Stimulated activated effector memory CD8-positive, alpha-beta T cell treated with anti-CD3 and anti-CD28 coated beads, Interleukin-12 subunit alpha, Interleukin-12 subunit beta, amount 100 ng/mL, for 72 hours (primary cell): ENCODE results near the gene RNF213.
A peak's percentile ranks its signal among the peaks of the same experiment; 100 is the strongest.

Experiments
- ATAC-seq: fragments of 150-1000 bp; cut with Tn5 transposase; 2 replicates; pipeline ENCODE4 v1.10.0; 2021
- DNase-seq, 2 donors: peaks; one replicate each; pipeline ENCODE4 v3.0.0; 2021 to 2022; ENCODE audit warnings: low spot score in 2 of 2
- H3K27ac Mint-ChIP-seq: one replicate; pipeline ENCODE4 v1.8.0; 2022; ENCODE audit warnings: mild to moderate bottlenecking, mixed read lengths
- H3K36me3 Mint-ChIP-seq: one replicate; pipeline ENCODE4 v1.8.0; 2022; ENCODE audit warnings: mild to moderate bottlenecking, mixed read lengths
- H3K4me1 Mint-ChIP-seq: one replicate; pipeline ENCODE4 v1.8.0; 2022; ENCODE audit warnings: mixed read lengths
- H3K4me3 Mint-ChIP-seq: one replicate; pipeline ENCODE4 v1.8.0; 2022; ENCODE audit warnings: mild to moderate bottlenecking, mixed read lengths
- H3K9me3 Mint-ChIP-seq: one replicate; pipeline ENCODE4 v1.8.0; 2022; ENCODE audit warnings: mixed read lengths

RNF213 gene

DNA sequence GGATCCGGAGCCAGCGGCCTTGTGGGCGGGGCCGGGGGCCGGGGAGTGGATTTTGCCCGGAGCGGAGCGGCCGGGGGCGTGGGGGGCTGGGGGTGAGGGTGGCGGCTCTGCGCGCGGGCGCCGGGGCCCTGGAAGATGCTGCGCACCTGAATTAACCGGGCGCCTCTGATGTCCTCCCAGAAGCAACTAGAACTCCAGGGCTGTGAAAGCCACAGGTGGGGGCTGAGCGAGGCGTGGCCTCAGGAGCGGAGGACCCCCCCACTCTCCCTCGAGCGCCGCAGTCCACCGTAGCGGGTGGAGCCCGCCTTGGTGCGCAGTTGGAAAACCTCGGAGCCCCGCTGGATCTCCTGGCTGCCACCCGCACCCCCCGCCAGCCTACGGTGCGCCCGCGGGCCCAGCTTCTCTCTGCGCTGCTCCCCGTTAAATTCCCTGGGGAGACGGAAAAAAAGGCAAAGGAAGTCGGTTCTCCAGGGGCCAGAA, 39.9 kb upstream of the RNF213 start:
- Mint-ChIP-seq H3K27ac (no peak overlapping the region), H3K4me3 (peak overlapping the region; percentile 92), H3K9me3 (no peaks in the 10 kb centered on the region), H3K4me1 (peaks cover 68% of the 10 kb centered on the region), H3K36me3 (peaks cover 31% of the 10 kb centered on the region)
- DNase-seq (no peak), ATAC-seq (no peak)

DNA sequence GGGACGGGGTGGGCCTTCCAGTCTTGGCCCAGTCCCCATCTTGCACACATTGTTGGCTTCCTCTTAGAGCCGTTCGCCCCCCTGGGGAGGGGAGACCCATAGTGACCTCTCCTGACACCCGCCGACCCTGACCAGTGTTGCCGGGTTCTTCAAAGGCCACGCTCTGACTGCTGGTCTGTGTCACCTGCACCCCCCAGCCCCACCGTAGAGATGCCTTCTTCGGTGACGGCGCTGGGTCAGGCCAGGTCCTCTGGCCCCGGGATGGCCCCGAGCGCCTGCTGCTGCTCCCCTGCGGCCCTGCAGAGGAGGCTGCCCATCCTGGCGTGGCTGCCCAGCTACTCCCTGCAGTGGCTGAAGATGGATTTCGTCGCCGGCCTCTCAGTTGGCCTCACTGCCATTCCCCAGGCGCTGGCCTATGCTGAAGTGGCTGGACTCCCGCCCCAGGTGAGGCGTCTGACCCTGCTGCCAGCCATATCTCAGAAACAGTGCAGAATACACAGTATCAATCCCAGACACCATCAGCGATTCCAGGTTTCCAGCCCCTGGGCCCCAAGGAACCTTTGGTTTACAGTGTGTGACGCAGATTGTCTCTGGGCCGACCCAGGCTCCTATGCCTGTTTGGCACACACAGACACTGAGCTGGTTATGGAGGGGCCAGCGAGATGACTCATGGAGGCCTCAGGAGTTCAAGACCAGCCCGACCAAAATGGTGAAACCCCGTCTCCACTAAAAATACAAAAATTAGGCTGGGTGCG, 39.1 kb upstream of the RNF213 start:
- Mint-ChIP-seq H3K36me3 (peaks cover 23% of the 10 kb centered on the region), H3K9me3 (no peaks in the 10 kb centered on the region), H3K4me1 (peaks cover 60% of the 10 kb centered on the region), H3K4me3 (peak overlapping the region; percentile 92), H3K27ac (no peak overlapping the region)
- ATAC-seq (no peak), DNase-seq (no peak)

GRCh38 chr17:80222376-80223141, 38.1 kb upstream of the RNF213 start:
- Mint-ChIP-seq H3K27ac (no peak overlapping the region), H3K36me3 (peaks cover 17% of the 10 kb centered on the region), H3K9me3 (no peaks in the 10 kb centered on the region), H3K4me3 (peak overlapping the region; percentile 18), H3K4me1 (peaks cover 50% of the 10 kb centered on the region)
- ATAC-seq = no peak
- DNase-seq = no peak

- peaks cover 15% of the 10 kb centered on the region for H3K36me3 Mint-ChIP-seq
Measured at GRCh38 chr17:80223142-80223815, 37.4 kb upstream of the RNF213 start.

DNA sequence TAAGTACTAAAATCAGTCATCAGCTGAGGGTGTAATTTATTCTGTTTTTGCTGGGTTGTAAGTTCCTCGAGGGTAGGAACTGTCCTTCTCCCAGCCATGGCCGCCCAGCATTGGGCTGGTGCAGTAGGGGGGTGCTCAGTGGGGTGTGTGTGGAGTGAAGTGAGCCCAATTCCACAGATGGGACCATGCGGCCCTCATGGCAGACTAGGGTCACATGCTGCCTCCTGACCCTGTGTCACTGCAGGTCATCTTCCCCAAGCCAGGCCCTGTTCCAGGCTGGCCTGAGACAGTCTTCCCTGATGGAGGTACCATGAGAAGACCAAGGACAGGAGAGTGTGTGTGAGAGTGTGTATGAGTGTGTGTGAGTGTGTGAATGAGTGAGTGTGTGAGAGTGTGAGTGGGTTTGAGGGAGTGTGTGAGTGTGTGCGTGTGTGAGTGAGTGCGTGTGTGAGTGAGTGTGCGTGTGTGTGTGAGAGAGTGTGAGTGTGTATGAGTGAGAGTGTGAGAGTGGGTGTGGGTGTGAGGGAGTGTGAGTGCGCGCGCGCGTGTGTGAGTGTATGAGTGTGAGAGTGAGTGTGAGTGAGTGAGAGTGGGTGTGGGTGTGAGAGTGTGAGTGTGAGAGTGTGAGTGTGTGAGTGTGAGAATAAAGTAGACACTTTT, 36.7 kb upstream of the RNF213 start:
- peaks cover 9% of the 10 kb centered on the region for H3K36me3 Mint-ChIP-seq
- DNase-seq (no peak), ATAC-seq (no peak)
- H3K27ac Mint-ChIP-seq = peak overlapping the region; percentile 11
- H3K4me3 Mint-ChIP-seq = no peak overlapping the region
- H3K9me3 Mint-ChIP-seq = no peaks in the 10 kb centered on the region
- H3K4me1 Mint-ChIP-seq = peaks cover 39% of the 10 kb centered on the region

More at GRCh38 chr17:80223142-80223815, 37.4 kb upstream of the RNF213 start:
- Mint-ChIP-seq H3K4me1 (peaks cover 46% of the 10 kb centered on the region), H3K27ac (no peak overlapping the region), H3K4me3 (peak overlapping the region; percentile 18), H3K9me3 (no peaks in the 10 kb centered on the region)
- ATAC-seq (no peak), DNase-seq (no peak)

- Mint-ChIP-seq H3K4me1 (peaks cover 32% of the 10 kb centered on the region), H3K4me3 (no peak overlapping the region), H3K27ac (peak overlapping the region; percentile 11), H3K36me3 (peaks cover 2% of the 10 kb centered on the region), H3K9me3 (no peaks in the 10 kb centered on the region)
- DNase-seq (no peak), ATAC-seq (no peak)
Measured at GRCh38 chr17:80224683-80225082, 36.0 kb upstream of the RNF213 start.

DNA sequence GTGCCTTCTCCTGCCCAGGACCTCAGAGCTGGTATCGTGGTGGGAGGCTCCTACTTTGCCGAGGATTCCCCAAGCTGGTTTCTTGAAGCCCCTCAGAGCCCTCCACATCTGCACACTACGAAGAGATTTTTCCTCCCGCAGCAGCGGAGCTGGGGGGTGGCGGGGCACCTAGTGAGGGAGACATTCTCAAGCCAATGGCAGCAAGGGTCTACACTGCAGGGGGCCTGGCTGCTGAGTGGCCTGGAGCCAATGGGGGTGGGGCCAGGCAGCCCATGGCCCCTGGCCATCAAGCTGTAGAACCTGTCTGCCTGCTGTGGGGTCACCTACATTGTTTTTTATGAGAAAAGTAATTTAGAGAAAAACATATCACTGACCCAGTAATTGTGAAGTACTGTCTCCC, 35.4 kb upstream of the RNF213 start:
- no peaks in the 10 kb centered on the region for H3K9me3 Mint-ChIP-seq
- H3K27ac Mint-ChIP-seq = no peak overlapping the region
- H3K4me1 Mint-ChIP-seq = peaks cover 28% of the 10 kb centered on the region
- no peak overlapping the region for H3K4me3 Mint-ChIP-seq
- ATAC-seq (no peak), DNase-seq (no peak)
- peaks cover 3% of the 10 kb centered on the region for H3K36me3 Mint-ChIP-seq

GRCh38 chr17:80227156-80227555, 33.5 kb upstream of the RNF213 start:
- peaks cover 4% of the 10 kb centered on the region for H3K9me3 Mint-ChIP-seq
- H3K4me1 Mint-ChIP-seq = peaks cover 23% of the 10 kb centered on the region
- DNase-seq (no peak), ATAC-seq (no peak)
- H3K4me3 Mint-ChIP-seq = no peak overlapping the region
- peaks cover 15% of the 10 kb centered on the region for H3K36me3 Mint-ChIP-seq
- no peak overlapping the region for H3K27ac Mint-ChIP-seq

- no peak overlapping the region for H3K27ac Mint-ChIP-seq
- peaks cover 20% of the 10 kb centered on the region for H3K36me3 Mint-ChIP-seq
- H3K9me3 Mint-ChIP-seq = peaks cover 8% of the 10 kb centered on the region
- ATAC-seq (no peak), DNase-seq (no peak)
- H3K4me3 Mint-ChIP-seq = no peak overlapping the region
- H3K4me1 Mint-ChIP-seq = peaks cover 18% of the 10 kb centered on the region
Measured at GRCh38 chr17:80227666-80228065, 33.0 kb upstream of the RNF213 start.

DNA sequence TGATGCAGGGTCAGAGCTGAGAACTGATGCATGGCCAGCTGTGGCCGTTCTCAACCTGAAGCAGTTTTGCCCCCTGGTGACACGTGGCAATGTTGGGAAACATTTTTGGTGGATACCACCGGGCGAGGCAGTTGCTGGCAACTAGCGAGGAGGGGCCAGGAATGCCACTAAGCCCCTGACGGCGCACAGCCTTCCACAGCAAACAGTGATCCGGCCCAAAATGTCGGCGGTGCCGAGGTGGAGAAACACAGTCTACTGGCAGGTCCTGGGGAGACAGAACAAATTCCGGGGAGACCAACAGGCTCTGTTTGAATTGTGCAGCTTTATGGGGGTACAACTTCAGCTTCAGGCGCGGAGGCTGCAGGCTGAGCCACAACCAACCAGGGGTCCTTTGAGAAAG, 32.2 kb upstream of the RNF213 start:
- no peak for DNase-seq

DNA sequence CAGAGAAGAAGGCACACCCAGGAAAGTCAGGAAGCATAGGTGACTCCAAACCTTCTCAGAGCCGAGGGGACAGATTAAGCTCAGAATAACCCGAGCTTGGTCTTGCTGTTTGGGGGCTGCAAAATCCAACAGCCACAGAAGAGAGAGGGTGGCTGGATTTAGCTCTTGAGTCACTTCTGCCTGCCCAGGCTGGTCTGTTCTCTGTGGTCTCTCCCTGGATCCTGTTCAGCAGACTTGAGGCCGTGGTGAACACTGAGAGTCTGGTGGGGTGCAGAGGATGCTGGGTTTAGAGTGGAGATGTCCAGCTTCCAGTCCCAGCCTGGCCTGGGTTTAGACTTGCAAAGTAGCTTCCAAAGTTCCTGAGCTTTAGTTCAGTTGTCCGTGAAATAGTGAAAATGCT, 31.6 kb upstream of the RNF213 start:
- Mint-ChIP-seq H3K36me3 (peaks cover 32% of the 10 kb centered on the region), H3K27ac (no peak overlapping the region), H3K4me3 (no peak overlapping the region), H3K9me3 (peaks cover 12% of the 10 kb centered on the region), H3K4me1 (peaks cover 6% of the 10 kb centered on the region)
- ATAC-seq (no peak), DNase-seq (no peak)

More for the DNA sequence above, 32.2 kb upstream of the RNF213 start:
- no peak for ATAC-seq
- no peak overlapping the region for H3K4me3 Mint-ChIP-seq
- peaks cover 26% of the 10 kb centered on the region for H3K36me3 Mint-ChIP-seq
- H3K27ac Mint-ChIP-seq = no peak overlapping the region
- H3K9me3 Mint-ChIP-seq = peaks cover 11% of the 10 kb centered on the region
- peaks cover 10% of the 10 kb centered on the region for H3K4me1 Mint-ChIP-seq

- Mint-ChIP-seq H3K4me3 (no peak overlapping the region), H3K4me1 (no peaks in the 10 kb centered on the region), H3K27ac (no peak overlapping the region), H3K36me3 (peaks cover 51% of the 10 kb centered on the region), H3K9me3 (peaks cover 12% of the 10 kb centered on the region)
- ATAC-seq (no peak), DNase-seq (no peak)
Measured at GRCh38 chr17:80232438-80232837, 28.2 kb upstream of the RNF213 start.

- no peak for ATAC-seq
- Mint-ChIP-seq H3K27ac (no peak overlapping the region), H3K36me3 (peaks cover 58% of the 10 kb centered on the region)
Measured at GRCh38 chr17:80233202-80233601, 27.4 kb upstream of the RNF213 start.

DNA sequence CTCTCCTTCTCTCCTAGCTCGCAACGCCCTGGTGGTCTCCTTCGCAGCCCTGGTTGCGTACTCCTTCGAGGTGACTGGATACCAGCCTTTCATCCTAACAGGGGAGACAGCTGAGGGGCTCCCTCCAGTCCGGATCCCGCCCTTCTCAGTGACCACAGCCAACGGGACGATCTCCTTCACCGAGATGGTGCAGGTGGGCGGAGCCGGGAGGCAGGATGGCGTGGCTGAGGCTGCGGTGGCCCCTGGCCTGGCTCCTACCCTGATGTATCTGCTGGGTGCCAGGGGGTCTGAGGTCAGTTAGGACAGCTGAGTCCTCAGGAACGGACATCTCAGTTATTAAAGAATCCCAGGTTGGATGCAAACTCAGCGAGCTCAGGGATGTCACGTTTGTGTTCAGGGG, 23.7 kb upstream of the RNF213 start:
- peaks cover 67% of the 10 kb centered on the region for H3K36me3 Mint-ChIP-seq
- DNase-seq (no peak), ATAC-seq (no peak)
- no peak overlapping the region for H3K4me3 Mint-ChIP-seq
- peaks cover 8% of the 10 kb centered on the region for H3K9me3 Mint-ChIP-seq
- H3K4me1 Mint-ChIP-seq = no peaks in the 10 kb centered on the region
- H3K27ac Mint-ChIP-seq = no peak overlapping the region

More at GRCh38 chr17:80233202-80233601, 27.4 kb upstream of the RNF213 start:
- no peak overlapping the region for H3K4me3 Mint-ChIP-seq
- no peak for DNase-seq
- peaks cover 12% of the 10 kb centered on the region for H3K9me3 Mint-ChIP-seq
- H3K4me1 Mint-ChIP-seq = no peaks in the 10 kb centered on the region

- DNase-seq (no peak), ATAC-seq (no peak)
- Mint-ChIP-seq H3K9me3 (peaks cover 7% of the 10 kb centered on the region), H3K27ac (no peak overlapping the region), H3K4me1 (no peaks in the 10 kb centered on the region), H3K36me3 (peaks cover 63% of the 10 kb centered on the region), H3K4me3 (no peak overlapping the region)
Measured at GRCh38 chr17:80237386-80237785, 23.3 kb upstream of the RNF213 start.
